Psoas muscle (tissue), 8 donors: ENCODE data around the gene CD68. TPM values are rescaled to one million over a fixed set of nuclear protein-coding genes. Genes with fewer than 3 reads are reported as not detected.

Experiments
- ATAC-seq, 4 donors: fragments of 200-7000 bp; cut with Tn5 transposase; one replicate each; pipeline ENCODE4 v1.9.1; 2020; ENCODE audit warnings: moderate library complexity in 3 of 4, mild to moderate bottlenecking in 2 of 4
- DNase-seq, 2 donors: peaks; one replicate each; pipeline ENCODE4 v3.0.0-alpha.2; 2020
- H3K27ac ChIP-seq: fragments of 200-600 bp; one replicate; pipeline ENCODE4 v1.8.0; 2022
- H3K27me3 ChIP-seq, 3 donors: fragments of 200-600 bp in 1 of 3; one replicate each; pipeline versions ENCODE4 v1.6.1 to v1.8.0; 2013 to 2022; ENCODE audit warnings: low read length in 2 of 3, mild to moderate bottlenecking in 2 of 3, moderate library complexity in 1 of 3; ENCODE audit not compliant: insufficient read depth in 3 of 3
- H3K36me3 ChIP-seq, 2 donors: fragments of 200-600 bp in 1 of 2; one replicate each; pipeline versions ENCODE4 v1.6.1 to v1.8.0; 2013 to 2022; ENCODE audit warnings: low read depth in 1 of 2, mild to moderate bottlenecking in 1 of 2, moderate library complexity in 1 of 2; ENCODE audit not compliant: insufficient read depth in 1 of 2
- H3K4me1 ChIP-seq: fragments of 200-600 bp; one replicate; pipeline ENCODE4 v1.8.0; 2022
- H3K4me3 ChIP-seq: fragments of 200-600 bp; one replicate; pipeline ENCODE4 v1.8.0; 2022; ENCODE audit warnings: mild to moderate bottlenecking
- H3K9me3 ChIP-seq: fragments of 200-600 bp; one replicate; pipeline ENCODE4 v1.8.0; 2022
- WGBS, 3 donors: extraction: QIAGEN DNeasy Blood & Tissue Kit; methylation state at CpG; one replicate each; pipeline versions ENCODE4 v1.1.6 to v1.1.7; 2013; 5-methylcytosine and 5-hydroxymethylcytosine counted together
- intact Hi-C, 2 donors: fragments of 100-400 bp; cut with DNase I; formaldehyde crosslinking; loops; one replicate each; pipeline versions ENCODE4 v1.11.0 to v1.14.2; 2022
- polyA plus RNA-seq, 3 donors: library from polyadenylated mRNA; stranded (reverse); fragments of 200-250 nt; gene quantifications; one replicate each; pipeline ENCODE4 v1.2.3, GENCODE V29; 2013
- total RNA-seq, 4 donors: library from RNA; stranded (reverse); fragmentation: NEBNext Ultra II Directional in 2 of 4; extraction: Animal tissue kit (Norgen Biotek cat#: 25700) in 2 of 4; gene quantifications; one replicate each; pipeline versions ENCODE4 v1.2.1 to v1.2.4, GENCODE V29; 2021 to 2023
- TF ChIP-seq, protein P1 (sequence below): fragments of 200-600 bp; IDR thresholded peaks from one replicate; pipeline ENCODE4 v1.8.0; 2022; ENCODE audit warnings: antibody characterized with exemption
- donor health status: healthy with polysubstance abuse.
- donor health status: DM: no; HTN: no; CAD: no; lungs with moderate emphysema.
- donor health status: Bipolar disorder and iron deficiency.
- donor health status: healthy.
- donor health status: DM: yes; HTN: yes; CAD: no.
- donor health status: DM: no; HTN: no; CAD: no.
- donor health status: DM: no; HTN: no; CAD: no.
- donor health status: DM: yes; HTN: yes; CAD: no.

The CD68 gene
- total and polyA plus RNA-seq, 7 donors: 15.8 to 298 (median 21.8) TPM

DNA sequence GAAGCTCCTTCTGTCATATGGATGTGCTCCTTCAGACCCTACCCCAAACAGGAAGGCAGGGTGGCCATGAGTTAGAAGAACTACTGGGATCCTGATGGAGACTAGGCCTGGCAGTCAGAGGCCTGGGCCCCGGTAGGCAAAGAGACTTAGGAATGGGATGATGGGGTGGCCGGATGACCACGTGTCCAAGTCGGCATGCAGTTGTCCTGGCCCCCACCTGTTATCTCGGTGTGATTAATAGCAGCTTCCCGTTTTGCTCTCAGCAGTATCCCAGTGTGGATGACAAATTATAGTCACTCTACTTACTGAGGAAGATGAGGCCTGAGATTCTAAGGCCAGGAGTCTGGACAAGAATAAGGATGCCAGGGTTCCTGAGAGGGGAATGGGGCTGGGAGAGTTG lies 29.1 kb upstream of the CD68 start:
- intact Hi-C loops: no loop called here
- ATAC-seq: no peak
- peaks cover 0 to 3% of the 10 kb centered on the region in 2 donors for H3K36me3 ChIP-seq
- DNase-seq: no peak
- H3K27ac ChIP-seq: peak overlapping the region; percentile 68
- TF ChIP-seq, protein P1, sequence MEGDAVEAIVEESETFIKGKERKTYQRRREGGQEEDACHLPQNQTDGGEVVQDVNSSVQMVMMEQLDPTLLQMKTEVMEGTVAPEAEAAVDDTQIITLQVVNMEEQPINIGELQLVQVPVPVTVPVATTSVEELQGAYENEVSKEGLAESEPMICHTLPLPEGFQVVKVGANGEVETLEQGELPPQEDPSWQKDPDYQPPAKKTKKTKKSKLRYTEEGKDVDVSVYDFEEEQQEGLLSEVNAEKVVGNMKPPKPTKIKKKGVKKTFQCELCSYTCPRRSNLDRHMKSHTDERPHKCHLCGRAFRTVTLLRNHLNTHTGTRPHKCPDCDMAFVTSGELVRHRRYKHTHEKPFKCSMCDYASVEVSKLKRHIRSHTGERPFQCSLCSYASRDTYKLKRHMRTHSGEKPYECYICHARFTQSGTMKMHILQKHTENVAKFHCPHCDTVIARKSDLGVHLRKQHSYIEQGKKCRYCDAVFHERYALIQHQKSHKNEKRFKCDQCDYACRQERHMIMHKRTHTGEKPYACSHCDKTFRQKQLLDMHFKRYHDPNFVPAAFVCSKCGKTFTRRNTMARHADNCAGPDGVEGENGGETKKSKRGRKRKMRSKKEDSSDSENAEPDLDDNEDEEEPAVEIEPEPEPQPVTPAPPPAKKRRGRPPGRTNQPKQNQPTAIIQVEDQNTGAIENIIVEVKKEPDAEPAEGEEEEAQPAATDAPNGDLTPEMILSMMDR: no peak
- H3K9me3 ChIP-seq: no peaks in the 10 kb centered on the region
- 17 to 41% (median 24%) methylated on average over 6 of the region's 6 CpGs for WGBS, 3 donors
- no peaks in the 10 kb centered on the region for H3K4me1 ChIP-seq
- H3K4me3 ChIP-seq: no peak overlapping the region
- H3K27me3 ChIP-seq: no peaks in the 10 kb centered on the region

DNA sequence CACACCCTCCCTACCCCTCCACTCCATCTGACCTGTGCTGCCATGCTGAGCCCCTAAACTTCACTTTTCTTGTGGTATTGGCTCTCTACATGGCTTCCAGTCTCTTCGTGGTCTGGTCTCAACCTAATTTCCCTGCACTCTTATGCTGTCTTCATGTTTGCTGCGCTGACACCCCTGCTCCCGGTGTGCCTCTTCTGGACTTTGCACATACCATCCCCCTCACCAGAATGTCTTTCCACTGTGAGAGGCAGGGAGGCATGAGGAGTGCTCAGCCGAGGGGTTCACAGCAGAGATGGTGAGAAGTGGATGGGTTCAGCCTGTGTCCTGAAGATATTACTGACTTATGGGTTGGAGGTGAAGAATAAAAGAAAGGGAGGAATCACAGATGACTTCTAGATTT lies 28.0 kb upstream of the CD68 start:
- peaks cover 0 to 3% of the 10 kb centered on the region in 2 donors for H3K36me3 ChIP-seq
- ATAC-seq: no peak
- H3K9me3 ChIP-seq: no peaks in the 10 kb centered on the region
- H3K27me3 ChIP-seq: no peaks in the 10 kb centered on the region
- 86 to 88% (median 86%) methylated on average over 4 of the region's 4 CpGs for WGBS, 3 donors
- TF ChIP-seq, protein P1: no peak
- DNase-seq: no peak
- no peaks in the 10 kb centered on the region for H3K4me1 ChIP-seq
- intact Hi-C loops: no loop called here
- no peak overlapping the region for H3K4me3 ChIP-seq
- no peak overlapping the region for H3K27ac ChIP-seq

DNA sequence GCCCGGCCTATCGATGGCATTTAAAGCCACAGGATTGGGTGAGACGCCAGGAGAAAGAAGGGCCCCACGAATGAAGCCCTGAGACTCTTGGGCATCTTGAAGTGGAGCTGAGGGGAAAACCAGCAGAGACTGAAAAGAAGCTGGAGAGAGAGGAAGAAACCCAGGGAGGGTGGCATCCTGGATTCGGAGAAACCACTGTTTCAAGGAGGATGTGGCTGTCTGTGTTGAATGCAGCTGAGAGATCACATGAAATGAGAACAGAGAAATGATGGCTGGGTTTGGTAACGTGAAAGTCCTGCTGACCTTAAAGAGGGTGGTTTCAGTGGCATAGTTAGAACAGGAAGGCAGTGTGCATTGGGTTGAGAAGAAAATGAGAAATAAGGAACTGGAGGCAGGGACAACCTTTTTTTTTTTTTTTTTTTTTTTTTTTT lies 26.8 kb upstream of the CD68 start:
- DNase-seq (no peak), ATAC-seq (no peak)
- Histone ChIP-seq H3K27ac (no peak overlapping the region), H3K4me3 (no peak overlapping the region), H3K9me3 (no peaks in the 10 kb centered on the region), H3K4me1 (peaks cover 2% of the 10 kb centered on the region), H3K36me3 (peaks cover 0 to 3% of the 10 kb centered on the region in 2 donors), H3K27me3 (no peaks in the 10 kb centered on the region)
- TF ChIP-seq, protein P1: no peak
- intact Hi-C loops: no loop called here
- WGBS, 3 donors: 79 to 87% (median 83%) methylated on average over 6 of the region's 6 CpGs

DNA sequence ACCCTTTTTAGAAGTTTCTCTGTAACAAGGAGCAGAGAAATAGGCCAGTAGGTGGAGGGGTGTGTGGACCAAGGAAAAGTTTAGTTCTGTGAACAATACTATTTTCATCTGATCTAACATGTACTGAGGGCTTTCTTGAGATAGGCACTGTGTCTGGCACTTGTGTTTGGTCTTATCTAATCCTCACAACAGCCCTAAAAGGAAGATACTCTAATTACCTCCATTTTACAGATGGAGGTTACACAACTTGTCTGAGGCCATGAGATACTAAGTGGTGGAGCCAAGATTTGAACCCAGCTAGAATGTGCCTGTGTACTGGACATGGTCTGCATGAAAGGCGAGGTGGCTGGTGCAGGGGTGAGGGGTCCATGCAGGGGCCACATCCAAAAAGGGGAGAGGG lies 26.1 kb upstream of the CD68 start:
- H3K4me1 ChIP-seq: peaks cover 9% of the 10 kb centered on the region
- H3K27ac ChIP-seq: peak overlapping the region; percentile 4
- H3K4me3 ChIP-seq: no peak overlapping the region
- no peak for ATAC-seq
- no peaks in the 10 kb centered on the region for H3K9me3 ChIP-seq
- intact Hi-C loops: no loop called here
- H3K36me3 ChIP-seq: peaks cover 0 to 3% of the 10 kb centered on the region in 2 donors
- H3K27me3 ChIP-seq: no peaks in the 10 kb centered on the region
- no peak for DNase-seq
- TF ChIP-seq, protein P1: no peak
- WGBS, 3 donors: 96 to 100% (median 96%) methylated on average over 1 of the region's 1 CpG

DNA sequence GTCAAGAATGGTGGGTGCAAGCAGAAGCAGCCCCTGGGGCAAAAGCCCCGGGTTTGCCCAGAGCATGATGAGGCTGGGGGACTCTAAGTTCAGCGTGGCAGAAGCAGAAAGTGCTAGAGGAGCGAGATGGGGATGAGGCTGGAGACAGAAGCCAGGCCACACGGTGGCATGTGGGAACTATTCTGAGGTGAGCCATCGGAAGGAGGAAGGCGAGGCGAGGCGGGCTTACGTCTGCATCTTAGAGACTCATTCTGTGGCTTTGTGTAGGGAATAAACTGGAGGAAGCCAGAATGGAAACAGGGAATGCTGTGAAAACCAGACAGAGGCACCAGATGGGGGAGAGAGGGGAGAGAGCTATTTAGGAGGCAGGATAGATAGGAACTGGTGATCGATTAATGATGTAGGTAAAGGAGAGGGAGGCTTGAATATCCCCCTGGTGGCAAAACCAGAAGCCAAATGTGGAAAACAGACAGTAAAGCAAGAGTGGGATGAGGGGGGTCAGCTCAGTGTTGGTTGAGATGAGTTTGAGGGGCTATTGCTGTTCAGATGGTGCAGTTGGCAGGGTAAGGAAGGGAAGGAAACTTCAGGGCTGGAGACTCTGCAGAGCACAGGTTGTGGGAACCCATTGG lies 24.0 kb upstream of the CD68 start:
- H3K36me3 ChIP-seq: peaks cover 0 to 3% of the 10 kb centered on the region in 2 donors
- no peak for ATAC-seq
- intact Hi-C loops: no loop called here
- DNase-seq: no peak
- H3K4me3 ChIP-seq: no peak overlapping the region
- no peaks in the 10 kb centered on the region for H3K9me3 ChIP-seq
- H3K27ac ChIP-seq: no peak overlapping the region
- TF ChIP-seq, protein P1: no peak
- WGBS, 3 donors: 57 to 69% (median 62%) methylated on average over 10 of the region's 10 CpGs
- no peaks in the 10 kb centered on the region for H3K27me3 ChIP-seq
- H3K4me1 ChIP-seq: peaks cover 25% of the 10 kb centered on the region
